Uterus (tissue), 4 donors: ENCODE results near the gene CDC42BPA. TPM values are rescaled to one million over a fixed set of nuclear protein-coding genes. Genes with fewer than 3 reads are reported as not detected.

Source experiments
- DNase-seq, 2 donors: peaks; one replicate each; pipeline ENCODE4 v3.0.0-alpha.2; 2019 to 2020
- H3K27ac ChIP-seq, 2 donors: fragments of 200-600 bp; sonication (generic); 1 replicate in 1 of 2; 2 replicates in 1 of 2; pipeline ENCODE4 v1.5.1; 2016 to 2018
- H3K27me3 ChIP-seq, 2 donors: fragments of 200-600 bp; sonication (generic); one replicate each; pipeline ENCODE4 v1.5.1; 2018 to 2019; ENCODE audit warnings: control low read depth in 1 of 2
- H3K36me3 ChIP-seq, 2 donors: fragments of 200-600 bp; sonication (generic); one replicate each; pipeline ENCODE4 v1.5.1; 2019; ENCODE audit warnings: control low read depth in 1 of 2
- H3K4me1 ChIP-seq, 2 donors: fragments of 200-600 bp; sonication (generic); one replicate each; pipeline ENCODE4 v1.5.1; 2018 to 2019; ENCODE audit warnings: control low read depth in 1 of 2
- H3K4me3 ChIP-seq, 2 donors: fragments of 200-600 bp; sonication (generic); 1 replicate in 1 of 2; 2 replicates in 1 of 2; pipeline ENCODE4 v1.5.1; 2018 to 2019; ENCODE audit warnings: mild to moderate bottlenecking in 1 of 2
- H3K9me3 ChIP-seq, 2 donors: fragments of 200-600 bp; sonication (generic); one replicate each; pipeline ENCODE4 v1.5.1; 2019; ENCODE audit warnings: control low read depth in 1 of 2
- CTCF ChIP-seq, 4 experiments: fragments of 200-600 bp in 2 of 4; fragments of 450-650 bp in 2 of 4; sonication (generic) in 2 of 4; IDR thresholded peaks; one replicate each; pipeline ENCODE4 v1.5.1; 2016 to 2019; ENCODE audit warnings: antibody characterized with exemption in 4 of 4, mild to moderate bottlenecking in 2 of 4, moderate library complexity in 1 of 4
- POLR2A ChIP-seq, 2 donors: fragments of 450-650 bp; IDR thresholded peaks; one replicate each; pipeline ENCODE4 v1.6.1; 2016; ENCODE audit warnings: antibody characterized with exemption in 2 of 2, mild to moderate bottlenecking in 1 of 2, moderate library complexity in 1 of 2
- intact Hi-C: fragments of 100-400 bp; cut with DNase I; formaldehyde crosslinking; loops from one replicate; pipeline ENCODE4 v1.15.1; 2023; ENCODE audit warnings: low total_unique reads
- total RNA-seq, 4 donors: library from RNA; depleted of rRNA in 3 of 4; stranded (reverse); fragments of >200 nt in 3 of 4; gene quantifications; one replicate each; pipeline versions ENCODE4 v1.1.0 to v1.2.4, GENCODE V29; 2014 to 2023
- donor health status: DM: yes; HTN: yes; CAD: no.

The CDC42BPA gene
- total RNA-seq, 4 donors from 2014 or later = 32.9 to 116 (median 55.2) TPM

GRCh38 chr1:227210604-227211003, 107.7 kb downstream of the CDC42BPA start:
- intact Hi-C loops = no loop called here
- DNase-seq = no peak

GRCh38 chr1:227197064-227197463, 121.2 kb downstream of the CDC42BPA start:
- no peaks in the 10 kb centered on the region for H3K4me1 ChIP-seq
- H3K9me3 ChIP-seq = no peaks in the 10 kb centered on the region
- intact Hi-C loops = no loop called here
- no peaks in the 10 kb centered on the region for H3K27me3 ChIP-seq
- H3K4me3 ChIP-seq = no peak overlapping the region
- no peak for DNase-seq
- H3K27ac ChIP-seq = no peak overlapping the region
- H3K36me3 ChIP-seq = no peaks in the 10 kb centered on the region
- TF ChIP-seq POLR2A (IDR thresholded peaks at IDR 0.05) (no peak), CTCF (IDR thresholded peaks at IDR 0.05) (no peak)

More at GRCh38 chr1:227210604-227211003, 107.7 kb downstream of the CDC42BPA start:
- Histone ChIP-seq H3K4me3 (no peak overlapping the region), H3K27ac (no peak overlapping the region), H3K27me3 (no peaks in the 10 kb centered on the region), H3K4me1 (no peaks in the 10 kb centered on the region), H3K36me3 (no peaks in the 10 kb centered on the region), H3K9me3 (no peaks in the 10 kb centered on the region)
- no peak for TF ChIP-seq CTCF (IDR thresholded peaks at IDR 0.05)
- TF ChIP-seq POLR2A (IDR thresholded peaks at IDR 0.05) = no peak

DNA sequence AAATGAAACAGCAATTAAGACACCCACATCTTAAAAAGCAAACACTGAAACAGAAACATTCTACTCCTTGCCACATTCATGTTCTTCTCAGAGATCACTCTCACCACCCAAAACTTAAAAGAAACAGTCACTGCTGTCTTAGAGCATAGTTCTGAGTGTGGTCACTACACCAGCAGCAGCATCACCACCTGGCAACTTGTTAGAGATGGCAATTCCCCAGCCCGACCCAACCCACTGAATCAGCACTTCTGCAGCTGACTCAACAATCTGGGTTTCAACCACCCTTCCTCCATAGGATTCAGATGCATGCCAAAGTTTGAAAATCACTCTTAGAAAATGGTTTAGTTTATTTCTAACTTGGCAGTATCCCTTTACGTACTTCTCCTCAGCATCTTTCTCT, 126.1 kb downstream of the CDC42BPA start:
- no peaks in the 10 kb centered on the region for H3K36me3 ChIP-seq
- TF ChIP-seq CTCF (IDR thresholded peaks at IDR 0.05) = no peak
- peak; percentile 17 to 25 for DNase-seq
- H3K9me3 ChIP-seq = no peaks in the 10 kb centered on the region
- no peak overlapping the region for H3K4me3 ChIP-seq
- intact Hi-C loops = no loop called here
- no peaks in the 10 kb centered on the region for H3K4me1 ChIP-seq
- no peak overlapping the region for H3K27ac ChIP-seq
- no peaks in the 10 kb centered on the region for H3K27me3 ChIP-seq

GRCh38 chr1:227191607-227192006, 126.7 kb downstream of the CDC42BPA start:
- no peak for DNase-seq
- Histone ChIP-seq H3K4me1 (no peaks in the 10 kb centered on the region), H3K27me3 (no peaks in the 10 kb centered on the region), H3K9me3 (no peaks in the 10 kb centered on the region), H3K36me3 (no peaks in the 10 kb centered on the region), H3K27ac (no peak overlapping the region), H3K4me3 (no peak overlapping the region)
- intact Hi-C loops = no loop called here
- no peak for TF ChIP-seq CTCF (IDR thresholded peaks at IDR 0.05)
- no peak for TF ChIP-seq POLR2A (IDR thresholded peaks at IDR 0.05)

- no peak for DNase-seq
- Histone ChIP-seq H3K36me3 (no peaks in the 10 kb centered on the region), H3K27ac (no peak overlapping the region), H3K4me3 (no peak overlapping the region), H3K4me1 (no peaks in the 10 kb centered on the region), H3K27me3 (no peaks in the 10 kb centered on the region), H3K9me3 (no peaks in the 10 kb centered on the region)
- intact Hi-C loops = no loop called here
- no peak for TF ChIP-seq CTCF (IDR thresholded peaks at IDR 0.05)
- TF ChIP-seq POLR2A (IDR thresholded peaks at IDR 0.05) = no peak
Observed at GRCh38 chr1:227190321-227190720, 128.0 kb downstream of the CDC42BPA start.
